HG03103 (cell line): Measurements from ENCODE around the gene SLIT1.

Source experiments
- ATAC-seq: cut with Tn5 transposase; IDR thresholded peaks from one replicate; pipeline ENCODE4 v1.9.1; 2021; ENCODE audit warnings: low read depth; ENCODE audit not compliant: unreplicated experiment

The SLIT1 gene

DNA sequence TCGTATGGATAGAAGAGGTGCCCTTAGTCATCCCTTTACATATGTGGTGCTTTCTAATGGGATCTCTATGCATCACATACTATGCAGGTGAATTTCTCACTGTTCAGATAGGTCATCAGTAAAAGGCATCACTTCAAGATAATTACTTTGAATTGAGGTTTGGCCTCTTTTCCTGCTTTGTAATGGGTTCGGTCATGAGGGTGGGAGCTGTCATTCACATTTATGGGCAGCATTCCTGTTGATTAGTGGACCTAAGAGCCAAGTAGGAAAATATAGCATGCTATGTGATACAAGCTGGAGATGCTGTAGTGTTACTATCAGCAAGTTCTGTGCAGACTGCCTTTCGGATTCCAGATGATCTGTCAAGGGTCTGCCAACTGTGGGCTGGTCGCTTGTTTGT lies 197.3 kb downstream of the SLIT1 start:
- no peak for ATAC-seq

DNA sequence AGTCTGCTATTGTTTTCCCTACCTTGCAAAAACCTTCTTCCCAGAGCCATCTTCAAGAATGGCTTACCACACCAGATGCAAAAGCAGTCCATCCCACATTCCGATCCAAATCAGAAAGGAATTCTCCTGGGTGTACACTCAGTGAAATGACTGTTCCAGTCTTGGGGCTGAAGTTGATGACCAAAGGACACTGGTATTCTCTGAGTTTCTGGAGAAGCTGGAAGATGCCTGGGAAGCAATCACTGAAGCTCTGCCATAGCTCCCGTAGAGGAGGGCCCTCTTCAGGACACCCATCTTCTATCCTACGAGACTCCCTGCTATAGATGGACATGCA lies 197.9 kb downstream of the SLIT1 start:
- no peak for ATAC-seq

DNA sequence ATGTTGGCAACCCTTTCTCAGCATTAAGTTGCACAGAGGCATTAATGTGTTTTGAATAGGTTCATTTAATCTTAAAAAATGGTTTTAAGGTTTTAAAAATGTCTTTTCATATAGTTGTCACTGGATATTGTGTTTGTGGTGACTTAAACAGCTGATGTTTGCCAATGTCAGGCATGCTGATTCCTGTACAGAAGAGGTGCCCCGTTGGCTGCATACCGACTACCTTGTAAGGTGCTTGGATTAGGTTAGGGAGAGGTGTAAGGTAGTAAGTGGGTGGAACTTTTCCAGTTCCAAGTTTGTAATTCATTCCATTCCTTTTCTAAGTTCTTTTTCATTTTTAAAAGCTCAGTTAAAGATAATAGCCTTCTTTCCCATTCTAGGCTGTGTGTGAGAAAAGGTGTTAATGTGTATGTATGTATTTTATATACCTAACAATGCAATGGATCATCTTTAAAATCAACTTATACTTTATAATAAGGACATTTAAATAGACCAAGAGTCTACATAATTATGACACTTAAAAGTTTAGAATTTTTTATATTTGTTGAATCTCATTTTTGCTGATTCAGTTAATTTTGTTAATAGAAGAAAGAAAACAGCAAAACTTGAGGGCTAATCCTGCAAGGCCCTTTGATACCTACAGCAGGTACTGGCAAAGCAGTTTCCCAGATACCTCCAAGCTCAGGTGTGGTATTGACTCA lies 198.5 kb downstream of the SLIT1 start:
- no peak for ATAC-seq

DNA sequence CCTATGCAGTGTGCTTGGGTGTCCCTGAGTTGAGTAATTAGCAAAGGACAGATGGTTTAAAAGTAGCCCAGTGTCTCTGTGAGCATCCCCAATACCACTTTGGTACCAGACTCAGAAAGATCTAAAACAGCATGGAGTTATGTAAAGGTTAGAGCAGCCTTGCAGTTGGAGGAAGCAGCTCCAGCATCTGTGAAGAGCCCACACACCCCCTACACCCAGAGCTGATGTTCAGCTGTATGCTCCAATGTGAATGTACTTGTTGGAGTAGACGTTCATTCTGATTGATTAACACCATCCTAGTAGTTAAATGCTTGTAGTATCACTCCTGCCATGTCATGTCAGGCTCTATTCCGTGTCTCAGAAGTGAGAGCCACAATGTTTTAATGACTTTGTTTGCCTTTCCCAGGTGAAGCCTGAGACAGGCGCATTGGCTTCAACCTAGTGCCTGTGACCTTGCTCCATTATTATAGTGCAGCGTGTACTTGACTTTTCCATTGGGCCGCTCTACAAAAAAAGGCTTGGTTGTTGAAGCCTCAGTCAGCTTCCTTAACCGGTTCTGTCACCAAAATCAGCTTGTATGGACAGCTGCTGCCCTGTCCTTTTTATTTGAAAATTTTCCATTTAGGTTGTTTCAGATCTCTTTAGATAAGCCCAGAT lies 199.4 kb downstream of the SLIT1 start:
- ATAC-seq: no peak

DNA sequence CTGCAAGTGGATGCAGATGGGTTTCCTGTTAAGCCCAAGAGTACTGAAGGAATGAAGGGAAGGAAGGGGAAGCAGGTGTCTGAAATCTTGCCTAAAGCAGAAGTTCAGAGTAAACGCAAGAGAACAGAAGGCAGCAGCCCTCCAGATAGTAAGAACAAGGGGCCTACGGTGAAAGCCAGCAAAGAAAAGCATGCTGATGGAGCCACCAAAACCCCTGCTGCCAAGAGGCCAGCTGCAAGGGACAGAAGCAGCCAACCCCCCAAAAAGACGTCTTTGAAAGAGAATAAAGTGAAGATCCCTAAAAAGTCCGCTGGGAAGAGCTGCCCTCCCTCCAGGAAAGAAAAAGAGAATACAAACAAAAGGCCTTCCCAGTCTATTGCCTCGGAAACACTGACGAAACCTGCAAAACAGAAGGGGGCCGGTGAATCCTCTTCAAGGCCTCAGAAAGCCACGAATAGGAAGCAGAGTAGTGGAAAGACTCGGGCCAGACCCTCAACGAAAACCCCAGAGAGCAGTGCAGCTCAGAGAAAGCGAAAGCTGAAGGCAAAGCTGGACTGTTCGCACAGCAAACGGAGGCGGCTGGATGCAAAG lies 201.1 kb downstream of the SLIT1 start:
- no peak for ATAC-seq

DNA sequence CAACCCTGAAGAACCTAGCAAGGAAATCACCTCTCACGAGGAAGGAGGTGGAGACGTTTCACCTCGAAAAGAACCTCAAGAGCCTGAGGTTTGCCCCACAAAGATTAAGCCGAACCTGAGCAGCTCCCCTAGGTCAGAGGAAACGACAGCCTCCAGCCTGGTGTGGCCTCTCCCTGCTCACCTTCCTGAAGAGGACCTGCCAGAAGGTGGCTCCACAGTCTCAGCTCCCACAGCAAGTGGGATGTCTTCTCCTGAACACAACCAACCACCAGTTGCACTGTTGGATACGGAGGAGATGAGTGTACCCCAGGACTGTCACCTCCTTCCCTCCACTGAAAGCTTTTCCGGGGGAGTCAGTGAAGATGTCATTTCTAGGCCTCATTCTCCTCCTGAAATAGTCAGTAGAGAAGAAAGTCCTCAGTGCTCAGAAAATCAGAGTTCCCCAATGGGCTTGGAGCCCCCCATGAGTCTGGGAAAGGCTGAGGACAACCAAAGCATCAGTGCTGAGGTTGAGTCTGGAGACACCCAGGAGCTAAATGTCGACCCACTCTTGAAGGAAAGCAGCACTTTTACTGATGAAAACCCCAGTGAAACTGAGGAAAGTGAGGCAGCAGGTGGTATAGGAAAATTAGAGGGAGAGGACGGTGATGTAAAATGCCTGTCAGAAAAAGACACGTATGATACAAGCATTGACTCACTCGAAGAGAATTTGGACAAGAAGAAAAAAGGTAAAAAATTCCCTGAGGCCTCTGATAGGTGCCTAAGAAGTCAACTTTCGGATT lies 203.4 kb downstream of the SLIT1 start:
- ATAC-seq: no peak

DNA sequence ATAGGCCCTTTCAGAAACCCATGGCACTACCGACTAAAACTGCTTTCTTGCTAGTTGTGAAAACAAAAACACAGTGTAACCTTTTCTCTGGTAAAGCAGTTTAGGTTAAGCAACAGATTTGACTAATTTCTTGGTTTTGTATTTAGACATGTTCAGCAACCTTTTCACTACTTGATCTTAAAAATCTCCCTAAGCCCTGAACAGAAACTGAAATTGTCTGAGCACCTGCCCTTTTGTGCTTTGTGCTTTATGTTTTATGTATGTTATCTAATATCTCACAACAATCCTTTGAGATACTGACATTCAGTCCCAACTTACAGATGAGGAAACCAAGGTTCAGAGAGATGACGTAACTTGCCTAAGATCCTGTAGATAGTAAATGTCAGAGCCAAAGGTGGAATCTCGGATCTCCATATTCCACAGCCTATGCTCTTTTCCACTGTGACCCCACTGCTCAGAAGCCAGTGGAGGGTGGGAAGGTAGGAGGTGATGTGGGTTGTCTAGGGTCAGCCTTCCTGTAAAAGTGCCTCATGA lies 207.1 kb downstream of the SLIT1 start:
- ATAC-seq: peak; percentile 67

DNA sequence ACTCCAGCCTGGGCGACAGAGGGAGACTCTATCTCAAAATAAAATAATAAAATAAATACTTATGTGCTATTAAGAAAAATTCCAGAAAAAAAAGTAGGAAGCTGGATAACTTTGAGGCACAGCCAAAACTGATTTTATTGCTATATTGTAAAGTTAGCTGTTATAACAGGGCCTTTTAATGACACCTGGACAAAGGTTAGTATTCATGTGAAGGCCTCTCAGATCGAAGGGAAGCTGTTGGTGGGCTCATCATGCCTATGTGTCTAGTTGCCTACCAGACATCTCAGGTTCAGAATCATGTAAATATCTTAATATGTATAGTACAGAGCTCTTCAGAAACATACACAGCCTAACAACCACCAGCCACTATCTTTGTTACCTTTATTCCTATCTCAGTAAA lies 210.6 kb downstream of the SLIT1 start:
- no peak for ATAC-seq

DNA sequence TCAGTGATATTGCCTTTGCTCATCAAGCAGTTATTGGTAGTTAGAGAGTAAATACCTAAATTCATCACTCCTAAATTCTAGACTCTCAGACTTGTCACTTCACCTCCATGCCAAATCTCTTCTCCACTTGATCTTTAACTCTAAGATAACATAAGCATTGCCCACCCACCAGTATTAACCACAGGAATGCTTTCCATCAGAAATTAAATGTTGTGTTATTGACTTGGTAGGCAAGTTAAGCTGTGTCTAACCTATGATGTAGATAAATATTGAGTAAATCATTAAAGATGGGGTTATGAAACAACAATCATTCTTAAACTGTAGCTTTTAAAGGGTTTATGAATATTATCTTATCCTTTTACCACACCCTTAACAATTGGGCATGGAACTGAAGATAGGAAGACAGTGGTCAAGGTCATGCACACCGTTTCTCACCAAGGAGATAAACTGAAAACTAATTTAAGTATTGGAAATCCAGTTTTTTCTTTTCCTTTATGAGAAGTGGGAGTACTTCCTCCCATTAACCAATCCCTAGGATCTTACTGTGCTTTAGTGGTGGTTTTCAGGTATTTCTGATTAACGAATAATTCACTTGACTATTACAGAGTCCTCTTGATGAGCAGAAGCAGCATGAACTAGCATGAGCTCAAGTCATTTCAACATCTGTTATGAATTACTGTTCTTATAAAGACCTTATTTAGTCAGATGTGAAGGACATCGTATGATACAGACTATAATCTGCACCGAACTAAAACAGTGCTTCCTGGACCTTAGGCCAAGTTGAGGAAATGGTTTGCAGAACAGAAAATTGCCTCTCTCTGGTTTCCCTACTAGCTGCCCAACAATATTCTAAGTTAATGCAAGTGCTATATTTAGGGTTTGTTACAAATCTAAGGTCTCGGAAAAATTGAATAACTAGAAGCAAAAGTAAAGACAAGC lies 211.7 kb downstream of the SLIT1 start:
- ATAC-seq: no peak

DNA sequence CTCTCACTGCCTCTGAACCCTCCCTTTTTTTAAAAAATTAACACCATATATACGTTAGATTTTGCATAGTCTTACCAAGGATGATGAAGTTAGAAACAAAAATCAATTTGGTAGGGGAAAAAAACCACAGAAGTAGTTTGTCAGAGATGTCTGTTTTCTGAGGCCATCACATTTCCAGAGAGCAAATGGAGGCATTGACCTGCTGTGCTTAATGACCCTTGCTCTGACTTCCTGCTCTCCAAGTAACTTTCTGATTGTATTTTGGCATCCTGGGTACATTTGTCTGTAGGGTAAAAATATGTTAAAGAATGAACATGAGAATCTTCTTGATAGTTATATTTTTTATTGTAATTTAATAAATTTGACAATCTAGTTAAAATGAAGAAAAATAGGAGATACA lies 213.5 kb downstream of the SLIT1 start:
- ATAC-seq: no peak

DNA sequence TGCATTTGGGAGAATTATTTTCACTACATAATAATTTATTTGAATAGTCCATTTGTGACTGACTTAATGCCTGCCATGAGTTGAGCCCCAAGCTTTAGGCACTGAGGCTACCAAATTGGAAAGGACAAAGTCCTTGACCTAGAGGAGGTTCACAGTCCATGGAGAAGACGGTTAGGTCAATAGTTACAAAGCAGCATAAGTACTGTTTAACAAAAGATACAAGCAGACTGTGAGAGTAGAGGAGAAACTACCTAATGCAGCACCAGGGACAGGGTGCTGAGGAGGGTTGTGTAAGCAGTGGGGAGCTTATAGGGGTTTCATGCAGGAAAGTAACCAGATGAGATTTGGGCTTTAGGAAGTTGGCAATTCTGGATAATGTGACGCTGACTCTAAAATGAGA lies 214.4 kb downstream of the SLIT1 start:
- no peak for ATAC-seq

DNA sequence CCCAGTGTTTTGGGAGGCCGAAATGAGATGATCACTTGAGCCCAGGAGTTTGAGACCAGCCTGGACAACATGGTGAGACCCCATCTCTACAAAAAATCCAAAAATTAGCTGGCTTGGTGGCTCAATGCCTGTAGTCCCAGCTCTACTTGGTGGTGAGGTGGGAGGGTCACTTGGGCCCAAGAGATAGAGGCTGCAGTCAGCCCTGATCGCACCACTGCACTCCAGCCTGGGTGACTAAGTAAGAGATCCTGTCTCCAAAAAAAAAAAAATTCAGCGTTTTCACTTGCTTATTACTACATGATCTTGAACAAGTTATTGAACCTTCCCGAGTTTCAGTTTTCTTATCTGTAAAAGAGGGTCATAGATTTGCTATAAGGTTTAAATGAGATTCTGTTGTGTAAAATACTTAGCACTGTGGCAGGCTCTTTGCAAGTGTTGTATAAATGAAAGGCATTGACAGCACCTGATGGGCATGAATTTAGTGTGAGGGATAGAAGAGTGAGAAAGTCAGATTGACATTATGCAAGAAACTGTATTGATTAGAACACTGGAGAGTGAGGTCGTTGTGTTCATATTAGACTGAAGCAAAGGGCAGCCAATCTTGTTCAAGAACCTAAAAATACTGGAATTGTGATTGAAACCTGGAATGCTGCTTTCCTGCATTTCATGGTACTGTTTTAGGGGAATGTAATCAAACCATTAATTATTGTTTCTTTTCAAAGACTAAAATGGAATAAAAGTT lies 216.9 kb downstream of the SLIT1 start:
- no peak for ATAC-seq

DNA sequence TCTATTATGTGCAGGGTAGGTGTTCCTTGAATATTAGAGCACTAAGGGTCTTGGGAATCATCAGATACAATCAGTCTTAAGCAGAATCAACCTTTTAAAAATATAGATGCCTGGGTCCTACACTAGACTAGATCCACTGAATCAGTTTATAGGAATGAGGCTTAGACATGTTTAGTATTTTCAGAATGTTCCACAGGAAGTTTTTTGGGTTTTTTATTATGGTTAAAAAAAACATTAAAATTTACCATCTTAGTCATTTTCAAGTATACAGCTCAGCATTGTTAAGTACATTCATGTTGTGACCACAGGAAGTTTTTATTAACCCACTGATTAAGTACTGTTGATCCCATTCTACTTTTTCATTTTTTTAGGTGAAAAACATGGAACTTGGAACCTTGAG lies 217.9 kb downstream of the SLIT1 start:
- ATAC-seq: no peak

DNA sequence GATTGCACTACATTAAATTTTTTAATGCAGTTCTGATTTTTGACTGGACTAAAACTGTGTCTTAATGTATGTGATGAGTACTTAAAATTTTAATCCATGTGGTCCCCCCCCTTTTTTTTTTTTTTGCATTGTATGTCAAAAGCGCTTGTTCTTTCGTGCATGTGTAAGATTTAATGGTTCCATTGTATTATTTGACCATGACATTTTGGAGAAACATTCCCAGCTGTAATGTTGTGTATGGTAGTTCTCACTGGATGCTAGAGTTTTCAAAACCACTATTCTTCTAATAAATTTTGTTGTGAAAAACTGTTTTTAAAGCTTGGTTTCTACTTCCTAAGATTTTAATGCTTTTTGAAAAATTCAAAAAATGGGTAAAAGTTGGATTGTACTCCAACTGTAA lies 221.6 kb downstream of the SLIT1 start:
- no peak for ATAC-seq

DNA sequence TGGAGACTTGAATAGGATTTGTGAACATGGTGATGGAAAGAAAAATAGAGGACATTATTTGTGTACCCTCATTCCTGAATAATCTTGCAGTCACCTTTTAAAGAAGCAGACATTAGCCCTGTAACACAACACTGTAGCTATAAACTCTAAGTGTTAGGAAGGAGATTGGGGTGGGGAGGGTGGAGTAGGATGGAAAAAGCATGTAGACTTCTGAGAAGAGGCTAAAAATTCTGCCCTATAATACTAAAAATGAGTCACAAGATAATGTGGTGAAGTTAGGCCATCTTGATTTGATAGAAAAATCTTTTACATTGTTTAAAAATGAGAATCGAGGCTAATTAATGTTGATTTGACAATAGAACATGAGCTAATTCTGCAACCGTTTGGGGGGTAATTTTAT lies 224.9 kb downstream of the SLIT1 start:
- no peak for ATAC-seq

DNA sequence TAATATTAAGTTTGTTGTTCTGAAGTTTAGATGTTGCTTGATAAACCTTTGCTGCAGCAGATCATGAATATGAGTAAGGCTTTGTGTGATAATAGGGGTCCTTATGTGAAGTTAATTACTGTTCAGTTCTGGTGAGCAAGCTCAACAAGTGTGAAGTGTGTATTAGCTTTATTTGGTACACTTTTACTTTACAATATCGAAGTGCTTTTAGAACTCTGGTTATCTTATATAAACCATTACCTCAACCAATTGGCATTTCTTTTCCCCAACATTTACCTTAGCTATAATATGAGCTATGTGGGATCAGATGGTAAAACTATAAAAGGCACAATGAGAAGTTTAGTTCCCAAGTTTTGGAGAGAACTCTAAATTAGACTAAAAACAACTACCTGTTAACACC lies 226.0 kb downstream of the SLIT1 start:
- no peak for ATAC-seq

DNA sequence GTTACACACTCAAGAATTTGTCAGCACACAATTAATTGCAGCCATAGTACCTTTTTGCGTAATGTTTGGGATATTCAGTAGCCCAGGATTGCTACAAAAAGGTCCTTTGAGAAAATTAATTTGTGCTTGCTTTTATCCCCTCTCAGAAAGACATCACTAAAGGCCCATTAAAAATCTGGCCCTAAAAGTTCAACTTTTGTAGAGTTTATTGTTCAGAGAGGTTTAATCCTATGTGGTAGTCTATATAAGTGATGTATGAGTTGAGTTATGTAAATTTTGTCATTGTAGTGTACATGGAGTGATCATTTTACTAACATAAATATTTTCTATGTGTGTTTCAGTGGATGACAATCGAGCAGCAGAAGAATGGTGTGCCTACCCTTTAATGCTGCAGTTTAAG lies 227.7 kb downstream of the SLIT1 start:
- ATAC-seq: no peak

DNA sequence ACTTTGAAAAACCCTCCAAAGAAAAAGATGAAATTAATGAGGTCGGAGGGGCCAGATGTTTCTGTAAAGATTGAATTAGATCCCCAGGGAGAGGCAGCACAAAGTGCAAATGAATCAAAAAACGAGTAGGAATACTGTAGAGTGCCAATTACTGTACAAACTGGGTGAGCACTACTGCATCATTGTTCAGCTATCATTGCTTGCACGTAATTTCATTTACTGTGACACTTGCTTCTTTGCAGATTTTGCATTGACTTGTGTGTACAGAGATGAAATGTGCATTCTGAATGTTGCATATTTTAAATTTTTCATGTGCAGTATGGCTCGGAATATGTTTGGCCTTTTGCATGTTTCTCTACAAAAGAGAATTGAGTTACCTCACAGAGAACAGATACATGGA lies 230.0 kb downstream of the SLIT1 start:
- no peak for ATAC-seq

DNA sequence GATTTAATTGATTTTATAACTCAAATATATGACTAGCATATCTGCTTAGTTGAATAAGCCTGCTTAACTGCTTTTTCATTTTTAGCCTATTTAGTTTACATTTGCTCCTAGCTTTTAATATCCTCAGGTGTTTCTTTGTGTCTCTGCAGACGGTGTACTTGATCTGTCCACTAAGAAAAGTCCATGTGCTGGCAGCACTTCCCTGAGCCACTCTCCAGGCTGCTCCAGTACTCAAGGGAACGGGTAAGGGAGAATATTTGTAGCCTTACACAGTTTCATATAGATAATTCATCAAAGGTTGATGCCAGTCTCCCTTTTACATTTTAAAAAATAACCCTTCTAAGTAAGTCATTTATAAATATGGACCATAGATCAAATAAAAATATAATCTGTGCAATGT lies 233.8 kb downstream of the SLIT1 start:
- no peak for ATAC-seq
